Neural cell (in vitro differentiated cells): Measurements from ENCODE around the gene CENPS. TPM values are rescaled to one million over a fixed set of nuclear protein-coding genes. Genes with fewer than 3 reads are reported as not detected.
"Not testable (repeated sequence)": the region's sequence is repeated elsewhere in the genome, so short reads cannot be mapped to it uniquely, and the experiment has no call there.

Experiments used
- H2AFZ ChIP-seq: fragments of 200-600, 300-800 bp; sonication (generic), shearing (Covaris generic); 2 replicates; pipeline ENCODE4 v1.6.0; 2014; ENCODE audit warnings: low read depth, mild to moderate bottlenecking, antibody characterized with exemption, low read length, moderate library complexity
- H3F3A ChIP-seq: fragments of 200-600 bp; shearing (Covaris generic); 2 replicates; pipeline ENCODE4 v1.6.1; 2016; ENCODE audit warnings: mild to moderate bottlenecking, moderate library complexity, mixed read lengths, antibody characterized with exemption, low read length; ENCODE audit not compliant: insufficient read depth, poor library complexity, severe bottlenecking
- H3K27ac ChIP-seq: fragments of 200-600, 300-800 bp; sonication (generic), shearing (Covaris generic); 2 replicates; pipeline ENCODE4 v1.5.1; 2014; ENCODE audit warnings: mild to moderate bottlenecking, low read length, moderate library complexity
- H3K27me3 ChIP-seq: fragments of 300-800, 200-600 bp; sonication (generic), shearing (Covaris generic); 2 replicates; pipeline ENCODE4 v1.6.0; 2014; ENCODE audit warnings: mild to moderate bottlenecking, low read depth, low read length, moderate library complexity; ENCODE audit not compliant: insufficient read depth
- H3K36me3 ChIP-seq: fragments of 300-800, 200-600 bp; sonication (generic), shearing (Covaris generic); 2 replicates; pipeline ENCODE4 v1.5.1; 2014; ENCODE audit warnings: mild to moderate bottlenecking, antibody characterized with exemption, low read length, moderate library complexity; ENCODE audit not compliant: insufficient read depth
- H3K4me2 ChIP-seq: fragments of 300-800, 200-600 bp; sonication (generic), shearing (Covaris generic); 2 replicates; pipeline ENCODE4 v1.6.0; 2014; ENCODE audit warnings: mild to moderate bottlenecking, low read length
- H3K4me3 ChIP-seq: fragments of 300-800, 200-600 bp; sonication (generic), shearing (Covaris generic); 2 replicates; pipeline ENCODE4 v1.5.1; 2014; ENCODE audit warnings: mild to moderate bottlenecking, low read length, moderate library complexity
- H3K79me2 ChIP-seq: fragments of 200-600 bp; shearing (Covaris generic); replicated peaks from 2 replicates; pipeline ENCODE4 v1.6.0; 2014; ENCODE audit warnings: mild to moderate bottlenecking, low read length, moderate library complexity; ENCODE audit not compliant: insufficient read depth
- H3K9ac ChIP-seq: fragments of 300-800, 200-600 bp; sonication (generic), shearing (Covaris generic); 2 replicates; pipeline ENCODE4 v1.6.1; 2016; ENCODE audit warnings: mild to moderate bottlenecking, low read length, mixed read lengths
- H3K9me2 ChIP-seq: fragments of 200-600 bp; shearing (Covaris generic); 2 replicates; pipeline ENCODE4 v1.6.1; 2016; ENCODE audit warnings: mild to moderate bottlenecking, low read length, mixed read lengths; ENCODE audit not compliant: insufficient read depth
- H3K9me3 ChIP-seq: fragments of 200-600, 300-800 bp; sonication (generic), shearing (Covaris generic); 2 replicates; pipeline ENCODE4 v1.6.1; 2016; ENCODE audit warnings: mild to moderate bottlenecking, mixed run types, low read length, moderate library complexity, mixed read lengths
- H4K20me1 ChIP-seq: fragments of 200-600 bp; shearing (Covaris generic); 2 replicates; pipeline ENCODE4 v1.6.1; 2016; ENCODE audit warnings: mild to moderate bottlenecking, mixed run types; ENCODE audit not compliant: insufficient read depth
- CTCF ChIP-seq: fragments of 450-650 bp; IDR thresholded peaks from 2 replicates; pipeline ENCODE4 v1.5.1; 2014; ENCODE audit warnings: antibody characterized with exemption, mild to moderate bottlenecking, moderate library complexity; ENCODE audit not compliant: poor library complexity, severe bottlenecking
- EP300 ChIP-seq: fragments of 450-650 bp; conservative IDR thresholded peaks from 2 replicates; pipeline ENCODE4 v1.6.1; 2014; ENCODE audit warnings: antibody characterized with exemption, mild to moderate bottlenecking, moderate library complexity; ENCODE audit not compliant: poor library complexity, severe bottlenecking
- EZH2 ChIP-seq: fragments of 200-600, 300-800 bp; shearing (Covaris generic), sonication (generic); IDR thresholded peaks from 2 replicates; pipeline ENCODE4 v1.6.1; 2014; ENCODE audit warnings: antibody characterized with exemption, low read length, borderline replicate concordance, mild to moderate bottlenecking; ENCODE audit not compliant: insufficient read depth, poor library complexity, severe bottlenecking
- MXI1 ChIP-seq: fragments of 450-650 bp; conservative IDR thresholded peaks from 2 replicates; pipeline ENCODE4 v1.6.1; 2014; ENCODE audit warnings: antibody characterized with exemption, mild to moderate bottlenecking; ENCODE audit not compliant: poor library complexity, severe bottlenecking
- POLR2AphosphoS5 ChIP-seq: IDR thresholded peaks from 2 replicates; pipeline ENCODE4 v1.6.1; 2012
- RAD21 ChIP-seq: fragments of 450-650 bp; conservative IDR thresholded peaks from 2 replicates; pipeline ENCODE4 v1.6.1; 2014; ENCODE audit warnings: antibody characterized with exemption, mild to moderate bottlenecking, moderate library complexity
- REST ChIP-seq: IDR thresholded peaks from 2 replicates; pipeline ENCODE4 v1.6.1; 2012; ENCODE audit warnings: borderline replicate concordance
- SMC3 ChIP-seq: fragments of 450-650 bp; conservative IDR thresholded peaks from 2 replicates; pipeline ENCODE4 v1.6.1; 2014; ENCODE audit warnings: antibody characterized with exemption, mild to moderate bottlenecking, moderate library complexity; ENCODE audit not compliant: poor library complexity
- TAF1 ChIP-seq: IDR thresholded peaks from 2 replicates; pipeline ENCODE4 v1.6.1; 2012; ENCODE audit warnings: low read depth
- polyA plus RNA-seq: library from polyadenylated mRNA; depleted of rRNA; stranded (reverse); fragments of >200 nt; gene quantifications from 2 replicates; pipeline ENCODE4 v1.2.3, GENCODE V29; 2014

Gene CENPS
- polyA plus RNA-seq, 1 donor from 2014 or later, result 16.5 TPM

GRCh38 chr1:10424034-10424433 is 6.2 kb upstream of the CENPS start:
- Histone ChIP-seq H3K36me3 (no peaks in the 10 kb centered on the region), H3K4me2 (no peak overlapping the region), H3F3A (no peaks in the 10 kb centered on the region), H3K9ac (no peak overlapping the region), H3K79me2 (no peaks in the 10 kb centered on the region), H2AFZ (no peak overlapping the region), H3K27ac (no peak overlapping the region), H3K27me3 (no peaks in the 10 kb centered on the region), H3K9me3 (no peaks in the 10 kb centered on the region), H3K9me2 (no peaks in the 10 kb centered on the region), H3K4me3 (no peak overlapping the region), H4K20me1 (no peaks in the 10 kb centered on the region)
- TF ChIP-seq EP300 (no peak), TAF1 (no peak), EZH2 (no peak), RAD21 (no peak), REST (no peak), POLR2AphosphoS5 (no peak), CTCF (no peak), SMC3 (no peak), MXI1 (no peak)

GRCh38 chr1:10424651-10425050 is 5.6 kb upstream of the CENPS start:
- H3K9me2 ChIP-seq, result no peaks in the 10 kb centered on the region
- H3K9me3 ChIP-seq, result no peaks in the 10 kb centered on the region
- H3K4me2 ChIP-seq, result no peak overlapping the region
- H3K27ac ChIP-seq, result no peak overlapping the region
- no peaks in the 10 kb centered on the region for H3K79me2 ChIP-seq
- H4K20me1 ChIP-seq, result no peaks in the 10 kb centered on the region
- no peak overlapping the region for H3K4me3 ChIP-seq
- no peak overlapping the region for H2AFZ ChIP-seq
- H3K36me3 ChIP-seq, result no peaks in the 10 kb centered on the region
- H3K27me3 ChIP-seq, result no peaks in the 10 kb centered on the region
- no peaks in the 10 kb centered on the region for H3F3A ChIP-seq
- H3K9ac ChIP-seq, result no peak overlapping the region
- TF ChIP-seq EZH2 (no peak), REST (no peak), MXI1 (no peak), EP300 (no peak), RAD21 (no peak), CTCF (no peak), SMC3 (no peak), TAF1 (no peak), POLR2AphosphoS5 (no peak)

GRCh38 chr1:10425826-10426534 is 4.3 kb upstream of the CENPS start:
- H3K4me3 ChIP-seq, H3K9ac ChIP-seq, H3K36me3 ChIP-seq, H3K27ac ChIP-seq, H3F3A ChIP-seq, H2AFZ ChIP-seq, H3K27me3 ChIP-seq, H3K9me3 ChIP-seq, H3K9me2 ChIP-seq, H4K20me1 ChIP-seq, H3K79me2 ChIP-seq, H3K4me2 ChIP-seq: not testable (repeated sequence)
